Activated CD4-positive, alpha-beta memory T cell treated with anti-CD3 and anti-CD28 coated beads, Interleukin-2, amount 10 ng/mL, durations not matched to agents 7 days and 5 days (primary cell): ENCODE results near the gene KCNA2. TPM values are rescaled to one million over a fixed set of nuclear protein-coding genes. Genes with fewer than 3 reads are reported as not detected.
A peak's percentile ranks its signal among the peaks of the same experiment; 100 is the strongest.

ENCODE experiments used
- CTCF ChIA-PET: fragments of 350-600 bp; sonication (Branson Sonifier 250); formaldehyde crosslinking; loops from one replicate; lab custom pipeline; 2021; ENCODE audit warnings: antibody characterized with exemption, inconsistent platforms; lab: Charles Lee
- POLR2A ChIA-PET: fragments of 350-600 bp; sonication (Branson Sonifier 250); formaldehyde crosslinking; loops from one replicate; lab custom pipeline; 2021; ENCODE audit warnings: antibody characterized with exemption; lab: Charles Lee
- DNase-seq: peaks from one replicate; pipeline ENCODE4 v3.0.0-alpha.2; 2020
- H3K27ac Mint-ChIP-seq: one replicate; pipeline ENCODE4 v1.8.0; 2021; ENCODE audit warnings: mild to moderate bottlenecking, mixed read lengths
- H3K27me3 Mint-ChIP-seq: one replicate; pipeline ENCODE4 v1.8.0; 2021; ENCODE audit warnings: mixed read lengths
- H3K36me3 Mint-ChIP-seq: one replicate; pipeline ENCODE4 v1.8.0; 2021; ENCODE audit warnings: low read depth, mixed read lengths
- H3K4me1 Mint-ChIP-seq: one replicate; pipeline ENCODE4 v1.8.0; 2021; ENCODE audit warnings: mixed read lengths
- H3K4me3 Mint-ChIP-seq: one replicate; pipeline ENCODE4 v1.8.0; 2021; ENCODE audit warnings: mild to moderate bottlenecking, mixed read lengths
- H3K9me3 Mint-ChIP-seq: one replicate; pipeline ENCODE4 v1.8.0; 2021; ENCODE audit warnings: mixed read lengths
- total RNA-seq, 2 experiments: library from RNA; stranded (reverse); gene quantifications; one replicate each; pipeline ENCODE4 v1.2.3, GENCODE V29; 2021

Gene KCNA2
- total RNA-seq, 2 experiments from 2014 or later = 5.9 to 6.6 TPM

DNA sequence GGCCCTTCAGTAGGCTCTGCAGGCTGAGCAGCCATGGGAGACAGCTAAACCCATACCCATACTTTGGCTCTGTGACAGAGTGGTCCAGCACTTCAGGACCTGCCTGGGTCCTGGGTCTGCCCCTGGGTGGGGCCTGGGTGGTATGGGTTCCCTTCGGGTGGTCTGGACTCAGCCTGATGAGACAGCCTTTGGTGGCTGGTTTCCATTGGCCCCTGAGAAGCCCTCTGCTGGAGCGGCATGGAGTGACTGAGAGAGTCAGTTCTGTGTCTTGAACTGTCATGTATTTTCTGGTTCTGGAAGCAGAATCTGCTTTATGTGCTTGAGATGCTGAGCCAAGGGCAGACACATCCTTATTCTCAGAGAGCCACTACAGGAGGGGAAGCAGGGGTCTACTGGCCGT lies 31.3 kb upstream of the KCNA2 start:
- H3K36me3 Mint-ChIP-seq = peaks cover 22% of the 10 kb centered on the region
- H3K4me3 Mint-ChIP-seq = no peak overlapping the region
- ChIA-PET CTCF (interaction anchor here (0.9 to 6.5 kb wide), 3 partner anchors 10 to 36 kb away, joined by 4 to 73 read pairs (median 9); no protein-coding TSS in a partner anchor), POLR2A (interaction anchor here (1.4 to 15.0 kb wide), 6 partner anchors 10 to 37 kb away, joined by 4 to 326 read pairs (median 11); partner anchors contain the start of gene KCNA3)
- peak overlapping the region; percentile 48 for H3K27ac Mint-ChIP-seq
- H3K4me1 Mint-ChIP-seq = peaks cover 92% of the 10 kb centered on the region
- H3K27me3 Mint-ChIP-seq = no peaks in the 10 kb centered on the region
- H3K9me3 Mint-ChIP-seq = peaks cover 17% of the 10 kb centered on the region
- DNase-seq = no peak

GRCh38 chr1:110636149-110636935 lies 30.2 kb upstream of the KCNA2 start:
- H3K36me3 Mint-ChIP-seq = peaks cover 14% of the 10 kb centered on the region
- CTCF ChIA-PET = interaction anchor here (0.8 to 6.5 kb wide), 5 partner anchors 11 to 151 kb away, joined by 3 to 73 read pairs (median 5); no protein-coding TSS in a partner anchor
- no peaks in the 10 kb centered on the region for H3K27me3 Mint-ChIP-seq
- POLR2A ChIA-PET = interaction anchor here (0.8 to 15.0 kb wide), 10 partner anchors 9 to 241 kb away, joined by 3 to 326 read pairs (median 4); partner anchors contain the start of gene KCNA3
- peak overlapping the region; percentile 53 for H3K4me3 Mint-ChIP-seq
- H3K9me3 Mint-ChIP-seq = peaks cover 11% of the 10 kb centered on the region
- H3K4me1 Mint-ChIP-seq = peaks cover 81% of the 10 kb centered on the region
- DNase-seq = no peak
- no peak overlapping the region for H3K27ac Mint-ChIP-seq

DNA sequence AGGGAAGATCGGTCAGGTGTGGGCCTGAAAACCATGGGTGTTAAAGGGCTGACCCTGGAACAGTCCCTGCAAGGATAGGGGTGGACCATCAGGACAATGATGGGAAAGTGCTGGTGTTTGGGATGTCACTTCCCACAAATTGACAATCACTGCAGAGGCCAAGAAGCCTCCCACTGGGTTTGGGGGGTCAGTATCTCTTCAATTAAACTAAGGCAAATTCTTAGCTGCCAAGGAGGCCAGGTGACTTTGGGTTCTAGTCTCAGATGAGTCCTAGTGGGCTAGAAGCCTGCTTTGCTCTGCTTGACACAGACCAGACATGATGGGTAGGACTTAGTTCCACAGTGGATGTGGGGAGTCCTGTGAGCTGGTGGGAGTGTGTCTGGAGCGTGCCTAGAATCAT lies 29.3 kb upstream of the KCNA2 start:
- peaks cover 8% of the 10 kb centered on the region for H3K9me3 Mint-ChIP-seq
- POLR2A ChIA-PET = interaction anchor here (1.1 to 15.0 kb wide), 11 partner anchors 8 to 244 kb away, joined by 3 to 326 read pairs (median 5); partner anchors contain the start of genes KCNA2 and KCNA3
- no peak overlapping the region for H3K27ac Mint-ChIP-seq
- peaks cover 76% of the 10 kb centered on the region for H3K4me1 Mint-ChIP-seq
- CTCF ChIA-PET = interaction anchor here (0.9 to 6.5 kb wide), 8 partner anchors 12 to 152 kb away, joined by 3 to 73 read pairs (median 4); no protein-coding TSS in a partner anchor
- H3K36me3 Mint-ChIP-seq = peaks cover 11% of the 10 kb centered on the region
- no peaks in the 10 kb centered on the region for H3K27me3 Mint-ChIP-seq
- H3K4me3 Mint-ChIP-seq = peak overlapping the region; percentile 56
- DNase-seq = no peak

DNA sequence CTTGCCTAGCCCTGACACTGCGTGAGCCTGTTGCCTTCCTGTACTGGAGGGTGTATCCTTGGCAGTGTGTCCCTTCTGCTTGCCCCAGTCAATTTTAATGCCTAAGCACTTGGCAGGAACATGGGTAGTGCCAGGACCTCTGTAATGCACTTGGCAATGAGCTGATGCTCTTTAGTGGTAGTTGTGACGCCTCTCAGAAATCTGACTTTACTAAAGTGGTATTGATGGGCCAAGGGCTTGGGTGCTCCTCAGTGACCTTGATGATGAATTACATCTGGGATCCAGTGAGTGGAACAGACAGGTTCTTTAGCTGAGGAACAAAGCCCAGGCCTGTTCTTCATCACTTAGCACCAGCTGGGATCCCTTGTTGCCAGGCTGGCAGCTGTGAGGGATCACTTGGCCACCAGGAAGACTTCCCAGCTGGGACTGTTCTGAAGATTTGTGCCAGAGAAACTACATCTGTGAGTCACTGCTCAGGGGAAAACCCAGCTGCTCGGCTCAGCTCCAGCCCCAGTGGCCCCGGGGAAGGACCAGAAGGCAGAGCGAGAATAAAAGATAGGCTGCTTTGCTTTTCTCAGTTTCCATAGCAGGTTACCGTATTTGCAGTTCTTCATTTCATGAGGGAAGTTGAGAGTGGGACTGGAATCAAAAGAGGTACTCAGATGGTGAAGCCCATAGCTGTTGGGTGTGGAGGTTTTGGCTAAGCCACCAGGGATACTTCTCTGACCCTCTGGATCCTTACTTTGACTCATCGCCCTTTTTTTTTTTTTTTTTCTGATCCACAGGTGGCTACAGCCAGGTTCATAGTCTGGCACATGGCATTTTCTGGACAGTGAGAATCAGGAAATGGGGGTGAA lies 28.5 kb upstream of the KCNA2 start:
- H3K9me3 Mint-ChIP-seq = peaks cover 3% of the 10 kb centered on the region
- peak; percentile 75 for DNase-seq
- no peak overlapping the region for H3K27ac Mint-ChIP-seq
- POLR2A ChIA-PET = interaction anchor here (1.1 to 15.0 kb wide), 9 partner anchors 7 to 244 kb away, joined by 3 to 326 read pairs (median 11); partner anchors contain the start of genes KCNA2 and KCNA3
- H3K4me3 Mint-ChIP-seq = peak overlapping the region; percentile 56
- CTCF ChIA-PET = interaction anchor here (0.9 to 6.5 kb wide), 8 partner anchors 13 to 147 kb away, joined by 3 to 73 read pairs (median 5); no protein-coding TSS in a partner anchor
- H3K4me1 Mint-ChIP-seq = peaks cover 69% of the 10 kb centered on the region
- H3K27me3 Mint-ChIP-seq = no peaks in the 10 kb centered on the region
- peaks cover 5% of the 10 kb centered on the region for H3K36me3 Mint-ChIP-seq

GRCh38 chr1:110634086-110634454 lies 27.9 kb upstream of the KCNA2 start:
- H3K27me3 Mint-ChIP-seq = no peaks in the 10 kb centered on the region
- peak overlapping the region; percentile 56 for H3K4me3 Mint-ChIP-seq
- CTCF ChIA-PET = interaction anchor here (1.1 to 6.5 kb wide), 4 partner anchors 14 to 147 kb away, joined by 4 to 73 read pairs (median 10); no protein-coding TSS in a partner anchor
- no peak overlapping the region for H3K27ac Mint-ChIP-seq
- peaks cover 5% of the 10 kb centered on the region for H3K36me3 Mint-ChIP-seq
- DNase-seq = no peak
- H3K9me3 Mint-ChIP-seq = no peaks in the 10 kb centered on the region
- peaks cover 68% of the 10 kb centered on the region for H3K4me1 Mint-ChIP-seq
- POLR2A ChIA-PET = interaction anchor here (0.8 to 15.0 kb wide), 9 partner anchors 13 to 245 kb away, joined by 3 to 326 read pairs (median 11); partner anchors contain the start of genes KCNA2 and KCNA3

DNA sequence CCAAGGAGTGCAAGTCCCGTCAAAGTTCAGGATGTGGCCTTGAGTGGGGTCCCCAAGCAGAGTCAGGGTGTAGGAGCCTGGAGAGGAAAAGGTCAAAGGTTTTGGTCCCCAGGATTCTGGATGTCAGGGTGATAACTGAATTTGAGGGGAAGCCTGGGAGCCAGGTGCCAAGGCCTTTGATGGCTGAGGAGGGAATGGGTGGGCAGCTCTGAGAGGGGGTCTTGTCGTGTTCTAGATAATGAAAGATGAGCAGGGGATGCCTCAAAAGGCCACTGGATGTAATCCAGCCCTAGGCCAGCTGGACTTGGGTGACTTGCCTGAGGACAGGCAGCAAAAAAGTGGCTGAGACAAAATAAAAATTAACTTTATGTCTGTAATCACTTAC lies 27.5 kb upstream of the KCNA2 start:
- H3K4me3 Mint-ChIP-seq = peak overlapping the region; percentile 59
- DNase-seq = no peak
- H3K27ac Mint-ChIP-seq = no peak overlapping the region

DNA sequence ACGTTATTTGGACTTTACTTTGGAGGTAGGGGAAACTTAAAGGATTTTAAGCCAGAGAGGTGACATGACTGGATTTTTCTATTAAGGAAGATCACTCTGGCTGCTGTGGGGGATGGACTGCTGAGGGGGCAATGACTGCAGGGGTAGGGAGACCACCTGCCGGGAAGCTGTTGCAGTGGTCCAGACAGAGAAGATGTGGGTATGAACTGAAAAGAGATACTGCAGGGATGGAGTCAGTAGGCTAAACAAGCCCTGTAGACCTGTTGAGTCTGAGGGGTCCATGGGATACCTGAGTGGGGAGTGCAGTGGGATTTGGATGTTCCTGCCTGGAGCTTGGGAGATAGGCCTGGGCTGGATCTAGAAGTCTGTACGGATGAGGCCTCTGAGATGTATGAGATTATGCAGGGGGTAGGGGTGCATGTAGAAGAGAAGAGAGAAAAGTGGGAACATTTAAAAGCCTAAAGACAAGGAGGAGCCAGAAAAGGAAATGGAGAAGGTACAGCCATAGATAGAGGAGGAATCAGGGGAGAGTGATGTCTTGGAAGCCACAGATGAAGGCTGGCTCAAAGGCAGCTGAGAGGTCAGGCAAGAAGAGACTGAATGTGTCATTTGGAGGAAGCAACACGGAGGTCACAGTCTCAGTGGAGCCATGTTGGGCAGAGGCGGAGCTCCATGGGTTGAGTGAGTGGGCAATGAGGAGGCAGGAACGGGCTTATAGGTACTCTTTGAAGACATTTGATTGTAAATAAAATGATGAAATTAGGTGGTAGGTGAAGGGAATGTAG lies 25.9 kb upstream of the KCNA2 start:
- no peaks in the 10 kb centered on the region for H3K27me3 Mint-ChIP-seq
- no peak overlapping the region for H3K27ac Mint-ChIP-seq
- no peak overlapping the region for H3K4me3 Mint-ChIP-seq
- peaks cover 20% of the 10 kb centered on the region for H3K36me3 Mint-ChIP-seq
- CTCF ChIA-PET = interaction anchor here (0.8 to 4.6 kb wide), 6 partner anchors 12 to 149 kb away, joined by 3 to 48 read pairs (median 10); no protein-coding TSS in a partner anchor
- no peak for DNase-seq
- POLR2A ChIA-PET = interaction anchor here (0.8 to 15.0 kb wide), 12 partner anchors 9 to 242 kb away, joined by 3 to 326 read pairs (median 4); partner anchors contain the start of genes CD53 and KCNA3
- H3K9me3 Mint-ChIP-seq = no peaks in the 10 kb centered on the region
- H3K4me1 Mint-ChIP-seq = peaks cover 68% of the 10 kb centered on the region

More for the DNA sequence above, 27.5 kb upstream of the KCNA2 start:
- Mint-ChIP-seq H3K9me3 (no peaks in the 10 kb centered on the region), H3K36me3 (peaks cover 6% of the 10 kb centered on the region), H3K27me3 (no peaks in the 10 kb centered on the region), H3K4me1 (peaks cover 68% of the 10 kb centered on the region)
- ChIA-PET POLR2A (interaction anchor here (0.8 to 15.0 kb wide), 8 partner anchors 14 to 245 kb away, joined by 3 to 326 read pairs (median 20); partner anchors contain the start of gene KCNA3), CTCF (interaction anchor here (1.8 to 6.5 kb wide), 3 partner anchors 14 to 148 kb away, joined by 5 to 73 read pairs (median 16); no protein-coding TSS in a partner anchor)

DNA sequence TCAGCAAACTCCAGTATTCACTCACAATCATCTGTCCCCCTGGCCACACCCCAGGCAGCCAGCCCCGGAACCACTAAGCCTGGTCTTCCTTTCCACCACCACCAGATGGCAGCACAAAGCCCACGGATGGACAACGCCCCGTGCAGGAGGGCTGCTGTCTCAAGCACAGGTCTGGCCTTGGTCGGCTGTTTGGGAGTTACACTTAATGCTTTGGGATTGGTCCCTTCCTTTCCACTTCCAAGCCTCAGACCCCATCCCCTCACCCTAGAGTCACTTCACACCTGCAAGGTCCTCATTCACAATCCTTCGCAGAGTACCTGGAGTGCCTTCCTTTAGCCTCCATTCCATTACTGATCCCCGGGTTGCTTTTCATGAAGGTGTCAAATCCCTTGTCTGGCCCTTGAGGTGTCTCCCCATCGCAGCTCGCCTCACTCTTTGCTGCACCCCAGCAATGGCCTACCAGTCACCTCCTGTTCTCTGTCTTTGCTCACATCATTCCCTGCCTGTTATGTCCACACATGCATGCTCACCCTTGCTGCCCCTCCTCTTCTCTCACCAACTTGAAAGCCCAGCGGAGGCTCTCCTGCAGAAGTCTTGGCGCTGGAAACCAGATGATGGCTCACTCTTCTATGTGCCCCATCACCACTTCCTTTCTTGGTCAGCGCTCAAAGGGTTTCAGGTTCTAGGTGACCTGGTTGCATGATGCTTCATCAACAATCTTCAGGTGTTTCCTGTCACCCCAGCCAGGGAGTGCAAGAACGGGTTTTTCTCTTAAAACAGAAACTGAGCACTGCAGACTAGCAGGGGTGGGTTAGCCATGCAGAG lies 24.9 kb upstream of the KCNA2 start:
- peak; percentile 92 for DNase-seq
- POLR2A ChIA-PET = interaction anchor here (0.8 to 15.0 kb wide), 13 partner anchors 8 to 243 kb away, joined by 3 to 326 read pairs (median 5); partner anchors contain the start of genes CD53 and KCNA3
- CTCF ChIA-PET = interaction anchor here (0.8 to 4.6 kb wide), 12 partner anchors 8 to 361 kb away, joined by 3 to 48 read pairs (median 3); no protein-coding TSS in a partner anchor
- H3K27me3 Mint-ChIP-seq = no peaks in the 10 kb centered on the region
- H3K36me3 Mint-ChIP-seq = peaks cover 28% of the 10 kb centered on the region
- no peak overlapping the region for H3K4me3 Mint-ChIP-seq
- peaks cover 68% of the 10 kb centered on the region for H3K4me1 Mint-ChIP-seq
- no peak overlapping the region for H3K27ac Mint-ChIP-seq
- no peaks in the 10 kb centered on the region for H3K9me3 Mint-ChIP-seq

- peak overlapping the region; percentile 43 for H3K27ac Mint-ChIP-seq
- no peak overlapping the region for H3K4me3 Mint-ChIP-seq
- peaks cover 53% of the 10 kb centered on the region for H3K4me1 Mint-ChIP-seq
- H3K36me3 Mint-ChIP-seq = peaks cover 44% of the 10 kb centered on the region
- no peak for DNase-seq
- CTCF ChIA-PET = interaction anchor here (3.8 to 4.6 kb wide), 4 partner anchors 9 to 153 kb away, joined by 18 to 48 read pairs (median 34); no protein-coding TSS in a partner anchor
- POLR2A ChIA-PET = interaction anchor here (4.1 to 15.0 kb wide), 4 partner anchors 9 to 46 kb away, joined by 32 to 326 read pairs (median 130); partner anchors contain the start of gene KCNA3
- H3K27me3 Mint-ChIP-seq = no peaks in the 10 kb centered on the region
- peaks cover 2% of the 10 kb centered on the region for H3K9me3 Mint-ChIP-seq
These were observed 22.4 kb upstream of the KCNA2 start for GRCh38 chr1:110628323-110629105.

DNA sequence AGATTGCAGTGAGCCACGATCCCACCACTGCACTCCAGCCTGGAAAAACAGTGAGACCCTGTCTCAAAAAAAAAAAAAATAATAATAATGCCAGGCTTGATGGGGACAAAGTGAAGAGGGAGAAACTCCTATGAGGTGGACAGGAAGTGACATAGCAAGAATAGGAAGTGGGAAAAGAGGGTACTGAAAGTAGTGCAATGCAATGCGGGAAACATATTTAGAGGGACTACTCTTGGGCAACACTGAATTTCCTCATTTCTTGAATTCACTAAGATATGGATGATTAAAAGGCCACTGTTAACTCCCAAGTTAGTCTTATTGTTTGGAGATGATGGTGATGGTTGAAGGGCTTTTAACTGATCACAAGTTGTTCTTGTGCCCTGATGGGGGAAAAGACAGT lies 21.6 kb upstream of the KCNA2 start:
- H3K4me1 Mint-ChIP-seq = peaks cover 46% of the 10 kb centered on the region
- H3K36me3 Mint-ChIP-seq = peaks cover 51% of the 10 kb centered on the region
- H3K4me3 Mint-ChIP-seq = no peak overlapping the region
- H3K9me3 Mint-ChIP-seq = peaks cover 5% of the 10 kb centered on the region
- CTCF ChIA-PET = interaction anchor here (3.8 kb wide), 1 partner anchor 137 kb away, joined by 26 read pairs; no protein-coding TSS in a partner anchor
- H3K27ac Mint-ChIP-seq = no peak overlapping the region
- H3K27me3 Mint-ChIP-seq = no peaks in the 10 kb centered on the region
- DNase-seq = no peak
- POLR2A ChIA-PET = interaction anchor here (0.9 to 15.0 kb wide), 4 partner anchors 8 to 47 kb away, joined by 3 to 326 read pairs (median 130); partner anchors contain the start of gene KCNA3
